ENCODE measurements around the gene GSKIP. TPM values are rescaled to one million over a fixed set of nuclear protein-coding genes. Genes with fewer than 3 reads are reported as not detected.

GSKIP gene
- total RNA-seq, 1 experiment from 2014 or later = 20.7 TPM

- H3K27ac ChIP-seq = peak overlapping the region; percentile 66
- no peaks in the 10 kb centered on the region for H3K9me3 ChIP-seq (replicated peaks)
- no peaks in the 10 kb centered on the region for H3K36me3 ChIP-seq
- DNase-seq = peak; percentile 8 to 34
- peak overlapping the region; percentile 97 for H3K4me3 ChIP-seq
- H3K27me3 ChIP-seq = no peaks in the 10 kb centered on the region
- H3K4me1 ChIP-seq = no peaks in the 10 kb centered on the region
Measured at GRCh38 chr14:96362071-96362964, 1.0 kb upstream of the GSKIP start.

- no peaks in the 10 kb centered on the region for H3K36me3 ChIP-seq
- no peak overlapping the region for H3K27ac ChIP-seq
- no peaks in the 10 kb centered on the region for H3K4me1 ChIP-seq
- DNase-seq = peak; percentile 22 to 50
- no peaks in the 10 kb centered on the region; the same call in 1 of the 2 replicates for H3K9me3 ChIP-seq (replicated peaks)
- H3K4me3 ChIP-seq = peak overlapping the region; percentile 97
- no peaks in the 10 kb centered on the region for H3K27me3 ChIP-seq
Measured at GRCh38 chr14:96363751-96364336, 518 bp downstream of the GSKIP start.

GRCh38 chr14:96364962-96365361, 1.6 kb downstream of the GSKIP start:
- no peaks in the 10 kb centered on the region; the same call in 1 of the 2 replicates for H3K9me3 ChIP-seq (replicated peaks)
- no peaks in the 10 kb centered on the region for H3K27me3 ChIP-seq
- DNase-seq = no peak
- H3K27ac ChIP-seq = no peak overlapping the region
- H3K4me3 ChIP-seq = no peak overlapping the region
- no peaks in the 10 kb centered on the region for H3K36me3 ChIP-seq
- no peaks in the 10 kb centered on the region for H3K4me1 ChIP-seq

GRCh38 chr14:96368534-96368933, 5.2 kb downstream of the GSKIP start:
- Histone ChIP-seq H3K27me3 (no peaks in the 10 kb centered on the region), H3K36me3 (no peaks in the 10 kb centered on the region), H3K4me3 (no peak overlapping the region), H3K27ac (no peak overlapping the region), H3K9me3 (replicated peaks) (no peaks in the 10 kb centered on the region; the same call in 1 of the 2 replicates), H3K4me1 (no peaks in the 10 kb centered on the region)
- DNase-seq = peak in 1 of 2 experiments; percentile 16

- Histone ChIP-seq H3K4me1 (no peaks in the 10 kb centered on the region), H3K27ac (no peak overlapping the region), H3K4me3 (no peak overlapping the region), H3K36me3 (no peaks in the 10 kb centered on the region), H3K9me3 (replicated peaks) (no peaks in the 10 kb centered on the region; the same call in 1 of the 2 replicates), H3K27me3 (no peaks in the 10 kb centered on the region)
- no peak for DNase-seq
Measured at GRCh38 chr14:96370528-96370927, 7.2 kb downstream of the GSKIP start.

GRCh38 chr14:96373538-96373937, 10.2 kb downstream of the GSKIP start:
- Histone ChIP-seq H3K27ac (no peak overlapping the region), H3K27me3 (no peaks in the 10 kb centered on the region), H3K9me3 (replicated peaks) (no peaks in the 10 kb centered on the region; the same call in 1 of the 2 replicates), H3K36me3 (no peaks in the 10 kb centered on the region), H3K4me1 (no peaks in the 10 kb centered on the region), H3K4me3 (no peak overlapping the region)
- DNase-seq = no peak

GRCh38 chr14:96376093-96376492, 12.8 kb downstream of the GSKIP start:
- H3K27ac ChIP-seq = no peak overlapping the region
- no peaks in the 10 kb centered on the region for H3K27me3 ChIP-seq
- DNase-seq = no peak
- no peaks in the 10 kb centered on the region for H3K36me3 ChIP-seq
- no peaks in the 10 kb centered on the region for H3K4me1 ChIP-seq
- no peaks in the 10 kb centered on the region for H3K9me3 ChIP-seq (replicated peaks)
- no peak overlapping the region for H3K4me3 ChIP-seq

GRCh38 chr14:96380735-96381134, 17.4 kb downstream of the GSKIP start:
- no peak for DNase-seq
- H3K27ac ChIP-seq = no peak overlapping the region
- peaks cover 2% of the 10 kb centered on the region; the same call in 1 of the 2 replicates for H3K36me3 ChIP-seq
- H3K4me3 ChIP-seq = no peak overlapping the region
- no peaks in the 10 kb centered on the region for H3K27me3 ChIP-seq
- H3K9me3 ChIP-seq (replicated peaks) = no peaks in the 10 kb centered on the region
- H3K4me1 ChIP-seq = no peaks in the 10 kb centered on the region

- H3K9me3 ChIP-seq (replicated peaks) = no peaks in the 10 kb centered on the region
- H3K27me3 ChIP-seq = no peaks in the 10 kb centered on the region
- H3K36me3 ChIP-seq = peaks cover 7% of the 10 kb centered on the region; the same call in 1 of the 2 replicates
- no peak overlapping the region for H3K27ac ChIP-seq
- no peak for DNase-seq
- no peaks in the 10 kb centered on the region for H3K4me1 ChIP-seq
- H3K4me3 ChIP-seq = no peak overlapping the region
Measured at GRCh38 chr14:96383445-96383844, 20.1 kb downstream of the GSKIP start.

- Histone ChIP-seq H3K4me1 (no peaks in the 10 kb centered on the region), H3K27me3 (no peaks in the 10 kb centered on the region), H3K36me3 (peaks cover 7% of the 10 kb centered on the region; the same call in 1 of the 2 replicates), H3K4me3 (no peak overlapping the region), H3K27ac (no peak overlapping the region), H3K9me3 (replicated peaks) (no peaks in the 10 kb centered on the region)
- DNase-seq = no peak
Measured at GRCh38 chr14:96384053-96384452, 20.7 kb downstream of the GSKIP start.

GRCh38 chr14:96384740-96385139, 21.4 kb downstream of the GSKIP start:
- Histone ChIP-seq H3K4me3 (no peak overlapping the region), H3K27ac (no peak overlapping the region), H3K9me3 (replicated peaks) (no peaks in the 10 kb centered on the region), H3K4me1 (no peaks in the 10 kb centered on the region), H3K27me3 (no peaks in the 10 kb centered on the region), H3K36me3 (peaks cover 7% of the 10 kb centered on the region; the same call in 1 of the 2 replicates)
- no peak for DNase-seq

- peaks cover 7% of the 10 kb centered on the region; the same call in 1 of the 2 replicates for H3K36me3 ChIP-seq
- no peaks in the 10 kb centered on the region for H3K4me1 ChIP-seq
- no peak overlapping the region for H3K4me3 ChIP-seq
Measured at GRCh38 chr14:96385385-96385784, 22.1 kb downstream of the GSKIP start.

GRCh38 chr14:96390965-96391292, 27.6 kb downstream of the GSKIP start:
- Histone ChIP-seq H3K4me3 (peak overlapping the region; percentile 74), H3K36me3 (peaks cover 3% of the 10 kb centered on the region; the same call in 1 of the 2 replicates), H3K4me1 (no peaks in the 10 kb centered on the region), H3K27ac (peak overlapping the region; percentile 67), H3K27me3 (no peaks in the 10 kb centered on the region), H3K9me3 (replicated peaks) (no peaks in the 10 kb centered on the region)
- DNase-seq = no peak

More at GRCh38 chr14:96385385-96385784, 22.1 kb downstream of the GSKIP start:
- no peak for DNase-seq
- Histone ChIP-seq H3K27me3 (no peaks in the 10 kb centered on the region), H3K27ac (no peak overlapping the region), H3K9me3 (replicated peaks) (no peaks in the 10 kb centered on the region)

- peak; percentile 93 to 94 for DNase-seq
- H3K4me1 ChIP-seq = no peaks in the 10 kb centered on the region
- no peaks in the 10 kb centered on the region for H3K27me3 ChIP-seq
- H3K4me3 ChIP-seq = peak overlapping the region; percentile 74
- peak overlapping the region; percentile 67 for H3K27ac ChIP-seq
- H3K9me3 ChIP-seq (replicated peaks) = no peaks in the 10 kb centered on the region
- no peaks in the 10 kb centered on the region for H3K36me3 ChIP-seq
Measured at GRCh38 chr14:96391293-96392118, 28.2 kb downstream of the GSKIP start.

Measured in SJCRH30 (cell line).